ENCODE data around the gene PTPRE. TPM values are rescaled to one million over a fixed set of nuclear protein-coding genes. Genes with fewer than 3 reads are reported as not detected.

The PTPRE gene
- polyA plus RNA-seq, 1 donor from 2014 or later, result 4.1 TPM

GRCh38 chr10:128095027-128095752 lies 188.3 kb downstream of the PTPRE start:
- Histone ChIP-seq H3K79me2 (replicated peaks; ENCODE audit: insufficient read depth, low read length) (no peaks in the 10 kb centered on the region), H3K4me2 (ENCODE audit: low read length) (no peak overlapping the region), H3F3A (ENCODE audit: insufficient read depth, low read length, poor library complexity, severe bottlenecking) (no peaks in the 10 kb centered on the region), H3K27me3 (ENCODE audit: insufficient read depth, low read depth, low read length) (no peaks in the 10 kb centered on the region), H3K9ac (ENCODE audit: low read length) (no peak overlapping the region), H3K9me2 (ENCODE audit: insufficient read depth, low read length) (no peaks in the 10 kb centered on the region), H3K4me3 (ENCODE audit: low read length) (no peak overlapping the region), H3K9me3 (ENCODE audit: low read length) (no peaks in the 10 kb centered on the region), H2AFZ (ENCODE audit: low read depth, low read length) (no peak overlapping the region), H3K36me3 (ENCODE audit: insufficient read depth, low read length) (no peaks in the 10 kb centered on the region), H3K27ac (ENCODE audit: low read length) (no peak overlapping the region), H4K20me1 (ENCODE audit: insufficient read depth) (no peaks in the 10 kb centered on the region)
- no peak for TF ChIP-seq REST (IDR thresholded peaks at IDR 0.05; ENCODE audit: borderline replicate concordance)
- no peak for TF ChIP-seq RAD21 (conservative IDR thresholded peaks at IDR 0.05)
- no peak for TF ChIP-seq POLR2AphosphoS5 (IDR thresholded peaks at IDR 0.05)
- no peak for TF ChIP-seq MXI1 (conservative IDR thresholded peaks at IDR 0.05; ENCODE audit: poor library complexity, severe bottlenecking)
- no peak for TF ChIP-seq CTCF (IDR thresholded peaks at IDR 0.05; ENCODE audit: poor library complexity, severe bottlenecking)
- no peak for TF ChIP-seq TAF1 (IDR thresholded peaks at IDR 0.05; ENCODE audit: low read depth)
- TF ChIP-seq EZH2 (IDR thresholded peaks at IDR 0.05; ENCODE audit: borderline replicate concordance, insufficient read depth, low read length, poor library complexity, severe bottlenecking), result no peak
- TF ChIP-seq SMC3 (conservative IDR thresholded peaks at IDR 0.05; ENCODE audit: poor library complexity), result no peak
- no peak for TF ChIP-seq EP300 (conservative IDR thresholded peaks at IDR 0.05; ENCODE audit: poor library complexity, severe bottlenecking)

GRCh38 chr10:128095753-128096469 lies 189.0 kb downstream of the PTPRE start:
- H3K27ac ChIP-seq (ENCODE audit: low read length), result no peak overlapping the region
- no peaks in the 10 kb centered on the region for H3K9me2 ChIP-seq (ENCODE audit: insufficient read depth, low read length)
- H3K9me3 ChIP-seq (ENCODE audit: low read length), result no peaks in the 10 kb centered on the region
- H3K79me2 ChIP-seq (replicated peaks; ENCODE audit: insufficient read depth, low read length), result no peaks in the 10 kb centered on the region
- H3K9ac ChIP-seq (ENCODE audit: low read length), result no peak overlapping the region
- no peak overlapping the region for H3K4me2 ChIP-seq (ENCODE audit: low read length)
- no peak overlapping the region for H3K4me3 ChIP-seq (ENCODE audit: low read length)
- no peak overlapping the region for H2AFZ ChIP-seq (ENCODE audit: low read depth, low read length)
- no peaks in the 10 kb centered on the region for H3K36me3 ChIP-seq (ENCODE audit: insufficient read depth, low read length)
- no peaks in the 10 kb centered on the region for H4K20me1 ChIP-seq (ENCODE audit: insufficient read depth)
- TF ChIP-seq EZH2 (IDR thresholded peaks at IDR 0.05; ENCODE audit: borderline replicate concordance, insufficient read depth, low read length, poor library complexity, severe bottlenecking) (no peak), MXI1 (conservative IDR thresholded peaks at IDR 0.05; ENCODE audit: poor library complexity, severe bottlenecking) (no peak), TAF1 (IDR thresholded peaks at IDR 0.05; ENCODE audit: low read depth) (no peak), CTCF (IDR thresholded peaks at IDR 0.05; ENCODE audit: poor library complexity, severe bottlenecking) (no peak), POLR2AphosphoS5 (IDR thresholded peaks at IDR 0.05) (no peak), RAD21 (conservative IDR thresholded peaks at IDR 0.05) (no peak), EP300 (conservative IDR thresholded peaks at IDR 0.05; ENCODE audit: poor library complexity, severe bottlenecking) (no peak), SMC3 (conservative IDR thresholded peaks at IDR 0.05; ENCODE audit: poor library complexity) (no peak)
- no peaks in the 10 kb centered on the region for H3K27me3 ChIP-seq (ENCODE audit: insufficient read depth, low read depth, low read length)
- no peaks in the 10 kb centered on the region for H3F3A ChIP-seq (ENCODE audit: insufficient read depth, low read length, poor library complexity, severe bottlenecking)

Measured in neural cell (in vitro differentiated cells).